ENCODE data around the gene ZNF446.
"Not testable (repeated sequence)": the region's sequence is repeated elsewhere in the genome, so short reads cannot be mapped to it uniquely, and the experiment has no call there.

The ZNF446 gene

GRCh38 chr19:58475714-58476497 is at the start of gene ZNF446:
Gene ZNF446 (plus strand): TSS chr19:58476352. CDS start chr19:58477219, 867 bp downstream.
- peak; percentile 96 for DNase-seq

- DNase-seq = no peak
Observed at GRCh38 chr19:58428617-58429016, 47.5 kb upstream of the ZNF446 start.

DNA sequence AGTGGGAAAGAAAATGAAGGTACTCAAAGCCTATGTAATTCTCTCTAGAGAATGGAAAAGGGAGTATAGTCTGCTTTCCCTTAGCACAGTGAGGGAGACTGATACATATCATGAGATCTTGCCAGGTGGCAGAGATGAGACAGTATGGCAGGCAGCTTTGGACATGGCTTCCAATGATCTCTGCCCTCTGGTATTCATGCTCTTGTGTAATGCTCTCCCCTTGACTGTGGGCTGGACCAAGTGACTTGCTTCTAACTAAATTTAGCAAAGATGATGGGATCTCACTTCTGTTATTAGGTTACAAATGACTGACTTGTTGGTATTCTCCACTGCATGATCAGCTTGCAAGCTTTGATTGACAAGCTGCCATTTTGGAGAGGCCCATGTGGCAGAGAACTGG is 46.4 kb upstream of the ZNF446 start:
- DNase-seq = no peak

GRCh38 chr19:58434217-58434616 is 41.9 kb upstream of the ZNF446 start:
- no peak for DNase-seq

DNA sequence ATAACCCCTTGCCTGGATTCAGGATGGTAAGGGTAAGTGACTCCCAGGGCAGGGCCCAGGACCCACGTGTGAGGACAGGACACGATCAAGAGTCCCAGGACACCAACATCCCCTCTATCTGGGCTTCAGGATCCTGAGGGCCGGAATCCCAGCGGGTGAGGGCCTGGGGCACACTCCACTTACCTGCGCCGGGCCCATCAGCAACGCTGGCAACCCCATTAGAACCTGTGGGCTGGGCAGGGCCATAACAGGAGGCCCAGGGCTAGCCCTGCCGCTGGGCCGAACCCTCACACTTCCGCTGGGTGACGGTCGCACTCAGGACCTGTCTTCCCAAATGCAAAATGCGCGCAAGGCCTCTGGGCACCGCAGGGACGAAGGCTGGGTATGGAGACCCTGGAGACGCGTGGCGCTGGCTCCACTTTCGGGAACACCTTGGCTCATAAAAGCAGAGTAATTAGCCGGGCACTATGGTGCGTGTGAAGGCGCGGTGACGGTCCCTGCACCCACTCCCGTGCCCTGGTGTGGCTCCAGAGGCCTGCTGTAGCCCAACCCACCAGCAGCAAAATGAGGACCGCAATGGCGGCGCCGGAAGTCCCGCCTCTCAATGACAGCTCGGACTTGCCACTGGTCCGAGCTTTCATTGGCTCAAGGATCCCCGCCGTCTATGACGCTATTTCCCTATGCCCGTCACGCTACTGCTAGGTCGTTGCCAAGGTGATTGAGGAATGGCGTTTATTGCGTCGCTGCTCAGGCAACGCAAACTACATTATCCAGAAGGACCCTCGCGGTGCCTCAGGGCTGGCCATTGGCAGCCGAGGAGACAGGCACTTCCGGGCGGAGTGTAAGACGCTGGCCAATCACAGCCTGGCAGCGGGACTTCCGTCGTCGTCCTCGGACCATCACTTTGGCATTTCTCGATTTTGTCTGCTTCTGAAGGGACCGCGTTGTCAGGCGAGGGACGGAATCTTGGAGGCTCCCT is 36.3 kb upstream of the ZNF446 start, which contains the start of gene ZNF132:
ZNF132 (minus strand) TSS at position 578 of the 979 bp plus-strand sequence; CDS start at position 246, 332 bp downstream.
- peak; percentile 99 for DNase-seq

DNA sequence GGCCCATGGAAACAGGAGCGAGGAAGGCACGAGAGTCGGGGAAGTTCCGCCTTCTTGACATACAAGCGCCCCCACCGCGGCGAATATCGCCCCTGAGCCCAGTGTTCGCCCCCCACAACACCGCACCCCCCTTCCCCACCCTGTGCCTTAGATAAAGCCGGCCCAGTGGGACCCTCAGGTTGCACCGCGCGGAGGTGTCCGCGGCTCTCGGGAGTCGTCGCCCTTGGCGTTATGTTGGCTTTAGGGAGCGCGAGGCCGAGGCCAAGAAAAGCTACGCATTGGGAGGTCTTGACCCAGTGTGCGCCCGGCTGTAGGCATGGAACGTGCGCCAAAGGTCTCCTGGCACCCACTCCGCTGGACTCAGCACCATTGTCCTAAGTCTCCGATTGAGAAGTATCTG is 35.6 kb upstream of the ZNF446 start:
- DNase-seq = no peak

DNA sequence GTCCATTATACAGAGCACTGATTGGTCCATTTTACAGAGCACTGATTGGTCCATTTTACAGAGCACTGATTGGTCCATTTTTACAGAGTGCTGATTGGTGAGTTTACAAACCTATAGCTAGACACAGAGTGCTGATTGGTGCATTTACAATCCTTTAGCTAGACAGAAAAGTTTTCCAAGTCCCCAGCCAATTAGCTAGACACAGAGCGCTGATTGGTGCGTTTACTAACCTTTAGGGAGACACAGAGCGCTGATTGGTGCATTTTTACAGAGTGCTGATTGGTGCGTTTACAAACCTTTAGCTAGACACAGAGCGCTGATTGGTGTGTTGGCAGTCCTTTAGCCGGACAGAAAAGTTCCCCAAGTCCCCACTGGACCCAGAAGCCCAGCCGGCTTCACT is 33.2 kb upstream of the ZNF446 start:
- DNase-seq = not testable (repeated sequence)

- DNase-seq = not testable (repeated sequence)
Observed at GRCh38 chr19:58448860-58449259, 27.3 kb upstream of the ZNF446 start.

DNA sequence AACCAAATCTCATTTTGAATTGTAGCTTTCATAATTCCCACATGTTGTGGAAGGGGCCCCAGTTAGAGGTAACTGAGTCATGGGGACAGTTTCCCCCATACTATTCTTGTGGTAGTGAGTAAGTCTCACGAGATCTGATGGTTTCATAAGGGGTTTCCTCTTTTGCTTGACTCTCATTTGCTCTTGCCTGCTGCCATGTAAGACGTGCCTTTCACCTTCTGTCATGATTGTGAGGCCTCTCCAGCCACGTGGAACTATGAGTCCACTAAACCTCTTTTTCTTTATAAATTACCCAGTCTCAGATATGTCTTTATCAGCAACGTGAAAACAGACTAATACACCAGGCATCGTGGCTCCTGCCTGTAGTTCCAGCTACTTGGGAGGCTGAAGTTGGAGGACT is 26.2 kb upstream of the ZNF446 start:
- not testable (repeated sequence) for DNase-seq

DNA sequence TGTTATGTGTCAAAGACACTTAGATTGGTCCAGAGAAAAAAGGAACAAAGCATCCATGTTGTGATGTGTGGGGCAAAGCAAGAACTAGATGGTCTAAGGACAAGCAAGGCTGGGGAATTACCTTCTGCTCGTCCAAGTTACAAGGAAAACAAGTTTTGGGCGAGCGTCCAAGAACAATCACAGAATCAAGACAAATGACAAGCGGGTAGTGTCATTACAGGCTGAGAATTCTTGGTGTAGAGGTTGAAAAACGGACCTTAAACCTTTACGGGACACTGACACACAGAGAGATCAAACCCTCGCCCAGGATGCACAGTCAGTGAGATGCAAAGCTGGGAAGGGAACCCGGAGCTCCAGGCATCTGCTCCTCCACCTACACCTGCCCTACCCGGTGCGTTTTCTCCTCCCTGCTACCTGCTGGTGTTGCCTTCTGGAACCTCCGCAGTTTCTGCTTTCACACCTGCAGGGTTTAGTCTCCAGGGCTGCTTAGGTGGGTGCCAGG is 25.2 kb upstream of the ZNF446 start:
- DNase-seq = no peak

DNA sequence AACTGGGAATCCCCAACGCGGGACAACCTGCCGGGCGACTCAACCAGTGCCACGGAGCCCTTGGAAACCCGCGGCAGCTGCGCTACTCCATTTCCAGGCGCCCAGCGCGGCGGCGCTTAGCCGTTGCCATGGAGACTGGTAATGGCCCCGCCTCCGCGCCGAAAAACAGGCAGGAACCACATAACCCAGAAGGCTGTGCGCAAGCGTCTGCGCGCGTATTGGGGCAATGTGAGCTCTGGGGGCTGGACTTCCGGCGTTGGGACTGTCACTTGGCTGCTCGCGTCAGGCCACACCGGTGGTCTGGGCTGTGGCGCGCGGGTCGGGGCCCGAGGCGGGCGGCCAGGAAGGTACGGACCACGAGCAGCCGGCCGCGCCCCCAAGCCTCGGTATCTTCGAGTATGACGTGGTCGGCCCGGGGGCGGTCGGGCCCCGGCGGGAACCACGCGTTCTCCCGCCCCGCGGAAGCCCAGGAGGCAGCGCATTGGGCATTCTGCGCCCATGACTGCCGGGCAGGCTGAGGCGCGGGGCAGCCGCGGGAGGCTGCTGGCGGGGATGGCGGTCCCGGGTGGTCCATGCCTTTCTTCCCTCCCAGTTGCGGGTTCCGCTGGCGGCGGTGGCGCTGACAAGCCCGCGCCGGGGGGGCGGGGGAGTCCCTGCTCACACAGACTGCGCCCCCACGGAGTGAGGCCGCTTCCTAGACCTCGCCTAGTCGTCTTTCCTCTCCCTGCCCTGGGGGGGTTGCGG is 24.6 kb upstream of the ZNF446 start, which contains the start of gene ZNF324B:
ZNF324B (plus strand) TSS at position 265 of the 744 bp plus-strand sequence. CDS start 2,080 bp downstream, outside the sequence.
- DNase-seq = peak; percentile 95

GRCh38 chr19:58453743-58454142 is 22.4 kb upstream of the ZNF446 start:
- DNase-seq = no peak

- DNase-seq = no peak
Observed at GRCh38 chr19:58455306-58455705, 20.8 kb upstream of the ZNF446 start.

GRCh38 chr19:58456111-58456510 is 20.0 kb upstream of the ZNF446 start:
- DNase-seq = no peak

DNA sequence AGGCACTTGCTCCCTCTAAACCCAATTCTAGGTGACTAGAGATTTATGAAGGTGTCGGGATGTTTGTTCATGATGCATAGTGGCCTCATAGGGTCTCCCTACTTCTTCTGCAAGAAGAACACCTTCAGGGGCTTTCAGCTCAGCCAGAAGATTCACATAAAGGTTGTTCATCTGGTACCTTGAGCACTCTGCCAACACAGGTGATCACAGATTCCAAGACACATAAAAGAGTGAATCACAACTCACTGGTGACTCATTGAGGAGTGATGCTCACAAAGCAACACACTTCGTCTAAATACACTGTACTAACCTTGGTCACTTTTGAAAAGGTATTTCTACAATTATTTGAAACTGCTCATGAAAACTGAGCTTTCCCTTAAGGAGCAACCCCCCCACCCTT is 16.1 kb upstream of the ZNF446 start:
- no peak for DNase-seq

GRCh38 chr19:58466089-58466759 is 9.9 kb upstream of the ZNF446 start:
- no peak for DNase-seq

- DNase-seq = peak; percentile 94
Observed at GRCh38 chr19:58466760-58467589, 9.2 kb upstream of the ZNF446 start, which contains the start of gene ZNF324. Gene ZNF324 (plus strand): TSS chr19:58467080. CDS start chr19:58469186, 2,106 bp downstream.

DNA sequence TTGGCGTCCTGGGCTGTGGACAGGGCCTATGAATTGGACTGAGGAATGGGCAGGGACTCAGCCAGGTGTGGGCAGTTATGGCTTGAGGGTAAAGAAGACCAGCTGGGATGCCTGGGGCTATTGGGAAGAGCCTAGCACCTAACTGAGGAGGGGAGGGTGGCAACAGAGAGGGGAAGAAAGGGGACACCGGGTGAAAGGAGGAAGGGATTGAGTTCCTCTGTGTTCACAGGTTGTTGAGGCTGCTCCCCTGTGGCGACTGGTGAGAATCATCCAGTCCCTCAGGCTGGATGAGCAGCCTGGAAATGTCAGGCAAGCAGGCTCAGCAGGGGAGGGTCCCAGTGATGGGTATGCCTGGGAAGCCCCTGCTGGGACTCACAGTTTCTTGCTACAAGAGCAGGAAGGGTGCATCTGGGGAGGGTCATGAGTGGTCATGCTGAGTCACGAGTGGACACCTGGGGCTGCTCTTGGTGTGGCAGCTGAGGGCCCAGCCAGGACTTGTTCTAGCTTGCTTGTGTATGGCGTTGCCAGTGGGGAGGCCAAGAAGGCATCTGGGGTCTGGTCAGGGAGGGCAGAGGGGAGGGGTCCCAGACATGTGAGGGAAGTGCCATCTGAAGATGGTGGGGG is 7.8 kb upstream of the ZNF446 start:
- no peak for DNase-seq

DNA sequence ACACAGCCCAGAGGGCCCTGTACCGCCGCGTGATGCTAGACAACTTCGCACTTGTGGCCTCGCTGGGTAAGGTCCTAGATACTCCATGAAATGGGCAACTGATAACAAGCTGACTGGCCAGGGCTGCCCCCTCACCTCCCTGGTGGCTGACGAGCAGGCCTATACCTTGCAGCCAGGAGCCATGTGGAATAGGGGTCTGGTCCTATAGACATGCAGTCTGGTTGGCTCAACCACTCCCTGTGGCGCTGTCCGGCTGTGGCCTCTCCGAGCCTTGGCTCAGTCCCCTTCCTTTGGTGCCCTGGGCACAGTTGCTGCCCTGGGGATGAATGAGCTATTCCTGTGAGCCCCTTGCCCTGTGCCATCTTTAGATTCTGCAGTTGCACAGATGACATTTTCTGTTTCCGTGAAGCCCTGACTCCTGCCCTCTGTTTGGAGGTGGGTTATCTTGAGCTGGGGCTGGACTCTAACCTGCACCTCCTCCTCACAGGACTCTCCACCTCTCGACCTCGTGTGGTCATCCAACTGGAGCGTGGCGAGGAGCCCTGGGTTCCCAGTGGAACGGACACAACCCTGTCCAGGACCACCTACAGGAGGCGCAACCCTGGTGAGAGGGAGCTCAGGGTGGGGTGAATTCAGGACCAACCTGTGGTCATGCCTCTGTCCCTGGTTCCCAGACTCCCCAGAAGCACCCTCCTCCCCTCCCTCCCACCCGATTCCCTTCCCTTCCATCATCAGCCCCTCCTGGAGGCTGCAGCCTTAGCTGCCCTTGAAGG is 6.7 kb upstream of the ZNF446 start:
- no peak for DNase-seq

All from EL (cell line).